H1 (cell line): ENCODE data around the gene RUNX1. TPM values are rescaled to one million over a fixed set of nuclear protein-coding genes. Genes with fewer than 3 reads are reported as not detected.

Source experiments
- ASH2L ChIP-seq: fragments of 200-600, 300-600 bp; sonication (generic); IDR thresholded peaks from one replicate; pipeline ENCODE4 v1.7.1; 2017; ENCODE audit warnings: low read length
- BACH1 ChIP-seq: IDR thresholded peaks from 2 replicates; pipeline ENCODE4 v1.6.1; 2012; ENCODE audit warnings: low read length, improper control_type of control experiment
- CEBPB ChIP-seq: IDR thresholded peaks from 2 replicates; pipeline ENCODE4 v1.6.1; 2012; ENCODE audit warnings: low read depth, low read length
- CTBP2 ChIP-seq: IDR thresholded peaks from 2 replicates; pipeline ENCODE4 v1.7.0; 2011; ENCODE audit warnings: borderline replicate concordance, mild to moderate bottlenecking, moderate library complexity, mixed read lengths, low read length; ENCODE audit not compliant: insufficient read depth, insufficient read length
- EGR1 ChIP-seq: IDR thresholded peaks from 2 replicates; pipeline ENCODE4 v1.6.1; 2011; ENCODE audit warnings: low read depth, low read length, borderline replicate concordance
- EP300 ChIP-seq, 2 experiments: IDR thresholded peaks; 1 replicate in 1 of 2; 2 replicates in 1 of 2; pipeline ENCODE4 v1.6.1; 2011 to 2012; ENCODE audit warnings: low read depth in 2 of 2, low read length in 2 of 2, mild to moderate bottlenecking in 2 of 2, borderline replicate concordance in 1 of 2, inconsistent platforms in 1 of 2, moderate library complexity in 1 of 2
- FOSL1 ChIP-seq: IDR thresholded peaks from 2 replicates; pipeline ENCODE4 v1.6.1; 2011; ENCODE audit warnings: mild to moderate bottlenecking, low read depth, low read length, moderate library complexity; ENCODE audit not compliant: insufficient read depth
- GABPA ChIP-seq: IDR thresholded peaks from 2 replicates; pipeline ENCODE4 v1.6.1; 2011; ENCODE audit warnings: mild to moderate bottlenecking, low read length, moderate library complexity, borderline replicate concordance; ENCODE audit not compliant: insufficient read depth
- HDAC6 ChIP-seq: IDR thresholded peaks from one replicate; pipeline ENCODE4 v1.7.1; 2012; ENCODE audit warnings: low read depth, mild to moderate bottlenecking, inconsistent platforms, low read length, moderate library complexity
- JUND ChIP-seq: IDR thresholded peaks from 2 replicates; pipeline ENCODE4 v1.6.1; 2011; ENCODE audit warnings: mild to moderate bottlenecking, improper control_type of control experiment, low read length
- MAFK ChIP-seq: IDR thresholded peaks from 2 replicates; pipeline ENCODE4 v1.6.1; 2012; ENCODE audit warnings: low read depth, mild to moderate bottlenecking, improper control_type of control experiment, low read length
- PHF8 ChIP-seq: fragments of 200-600 bp; sonication (generic); conservative IDR thresholded peaks from 2 replicates; pipeline ENCODE4 v1.7.1; 2012; ENCODE audit warnings: low read depth, mild to moderate bottlenecking, inconsistent platforms, low read length, moderate library complexity
- POLR2A ChIP-seq, 2 experiments: IDR thresholded peaks; 1 replicate in 1 of 2; 2 replicates in 1 of 2; pipeline ENCODE4 v1.6.1; 2011; ENCODE audit warnings: low read depth in 2 of 2, low read length in 2 of 2, mild to moderate bottlenecking in 2 of 2; ENCODE audit errors: control extremely low read depth in 1 of 2
- POLR2AphosphoS5 ChIP-seq: IDR thresholded peaks from 2 replicates; pipeline ENCODE4 v1.6.1; 2011; ENCODE audit warnings: low read depth, low read length
- POU5F1 ChIP-seq: IDR thresholded peaks from 2 replicates; pipeline ENCODE4 v1.6.1; 2011; ENCODE audit warnings: low read depth, mild to moderate bottlenecking, low read length, moderate library complexity
- RXRA ChIP-seq: IDR thresholded peaks from 2 replicates; pipeline ENCODE4 v1.6.1; 2011; ENCODE audit warnings: low read depth, mild to moderate bottlenecking, low read length, moderate library complexity; ENCODE audit not compliant: insufficient read depth
- SAP30 ChIP-seq: fragments of 300-600 bp; sonication (generic); IDR thresholded peaks from 2 replicates; pipeline ENCODE4 v1.7.1; 2012; ENCODE audit warnings: low read length, moderate library complexity, mild to moderate bottlenecking, inconsistent platforms; ENCODE audit not compliant: insufficient read depth, insufficient replicate concordance
- SIN3A ChIP-seq, 2 experiments: IDR thresholded peaks in 1 of 2; conservative IDR thresholded peaks in 1 of 2; 2 replicates each; pipeline ENCODE4 v1.6.1; 2011 to 2012; ENCODE audit warnings: low read length in 2 of 2, improper control_type of control experiment in 1 of 2, low read depth in 1 of 2, mild to moderate bottlenecking in 1 of 2
- SIRT6 ChIP-seq: IDR thresholded peaks from one replicate; pipeline ENCODE4 v1.7.1; 2012; ENCODE audit warnings: low read length, inconsistent platforms
- SUZ12 ChIP-seq: fragments of 200-600 bp; sonication (generic); IDR thresholded peaks from 2 replicates; pipeline ENCODE4 v1.6.1; 2012; ENCODE audit warnings: mild to moderate bottlenecking, inconsistent platforms, low read length, moderate library complexity, mixed read lengths
- TCF12 ChIP-seq: IDR thresholded peaks from 2 replicates; pipeline ENCODE4 v1.6.1; 2011; ENCODE audit warnings: low read depth, mild to moderate bottlenecking, low read length
- YY1 ChIP-seq: IDR thresholded peaks from 2 replicates; pipeline ENCODE4 v1.6.1; 2011; ENCODE audit warnings: low read depth, mild to moderate bottlenecking, low read length
- polyA plus RNA-seq, 7 experiments: library from polyadenylated mRNA; depleted of rRNA in 3 of 7; stranded (reverse) in 5 of 7; unstranded in 2 of 7; fragments of >200 nt in 5 of 7; fragments of 200-250 nt in 2 of 7; gene quantifications; 1 replicate in 5 of 7; 2 replicates in 1 of 7; 4 replicates in 1 of 7; pipeline versions ENCODE4 v1.2.1 to v1.2.3, GENCODE V29; 2011 to 2013; ENCODE audit warnings: missing spikeins in 2 of 7, mixed read lengths in 2 of 7
- total RNA-seq: library from RNA; stranded (reverse); fragmentation: NEBNext Ultra II Directional; extraction: Animal tissue kit (Norgen Biotek cat#: 25700); gene quantifications from 2 replicates; pipeline ENCODE4 v1.2.1, GENCODE V29; 2021
- TF ChIP-seq, protein P1 (sequence below): IDR thresholded peaks from 2 replicates; pipeline ENCODE4 v1.6.1; 2011; ENCODE audit warnings: low read depth, mild to moderate bottlenecking, low read length; ENCODE audit not compliant: insufficient read depth
- TF ChIP-seq, protein P2 (sequence below): IDR thresholded peaks from 2 replicates; pipeline ENCODE4 v1.6.1; 2012; ENCODE audit warnings: inconsistent platforms

The RUNX1 gene
- total and polyA plus RNA-seq, 2 of the 8 experiments (the other 6 are each of a cell fraction or from before 2014, with no cell fraction given), result 0.20 to 0.60 TPM

DNA sequence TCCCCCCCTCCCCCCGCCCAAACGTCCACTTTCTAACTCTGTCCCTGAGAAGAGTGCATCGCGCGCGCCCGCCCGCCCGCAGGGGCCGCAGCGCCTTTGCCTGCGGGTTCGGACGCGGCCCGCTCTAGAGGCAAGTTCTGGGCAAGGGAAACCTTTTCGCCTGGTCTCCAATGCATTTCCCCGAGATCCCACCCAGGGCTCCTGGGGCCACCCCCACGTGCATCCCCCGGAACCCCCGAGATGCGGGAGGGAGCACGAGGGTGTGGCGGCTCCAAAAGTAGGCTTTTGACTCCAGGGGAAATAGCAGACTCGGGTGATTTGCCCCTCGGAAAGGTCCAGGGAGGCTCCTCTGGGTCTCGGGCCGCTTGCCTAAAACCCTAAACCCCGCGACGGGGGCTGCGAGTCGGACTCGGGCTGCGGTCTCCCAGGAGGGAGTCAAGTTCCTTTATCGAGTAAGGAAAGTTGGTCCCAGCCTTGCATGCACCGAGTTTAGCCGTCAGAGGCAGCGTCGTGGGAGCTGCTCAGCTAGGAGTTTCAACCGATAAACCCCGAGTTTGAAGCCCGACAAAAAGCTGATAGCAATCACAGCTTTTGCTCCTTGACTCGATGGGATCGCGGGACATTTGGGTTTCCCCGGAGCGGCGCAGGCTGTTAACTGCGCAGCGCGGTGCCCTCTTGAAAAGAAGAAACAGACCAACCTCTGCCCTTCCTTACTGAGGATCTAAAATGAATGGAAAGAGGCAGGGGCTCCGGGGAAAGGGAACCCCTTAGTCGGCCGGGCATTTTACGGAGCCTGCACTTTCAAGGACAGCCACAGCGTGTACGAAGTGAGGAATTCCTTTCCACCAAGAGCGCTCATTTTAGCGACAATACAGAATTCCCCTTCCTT lies 158.1 kb downstream of the RUNX1 start (continued):
- TF ChIP-seq CTBP2, result no peak
- TF ChIP-seq MAFK, result no peak
- TF ChIP-seq, protein P1, sequence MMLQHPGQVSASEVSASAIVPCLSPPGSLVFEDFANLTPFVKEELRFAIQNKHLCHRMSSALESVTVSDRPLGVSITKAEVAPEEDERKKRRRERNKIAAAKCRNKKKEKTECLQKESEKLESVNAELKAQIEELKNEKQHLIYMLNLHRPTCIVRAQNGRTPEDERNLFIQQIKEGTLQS, result no peak
- TF ChIP-seq, protein P2, sequence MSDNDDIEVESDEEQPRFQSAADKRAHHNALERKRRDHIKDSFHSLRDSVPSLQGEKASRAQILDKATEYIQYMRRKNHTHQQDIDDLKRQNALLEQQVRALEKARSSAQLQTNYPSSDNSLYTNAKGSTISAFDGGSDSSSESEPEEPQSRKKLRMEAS, result no peak
- TF ChIP-seq EP300 (IDR thresholded peaks at IDR 0.05; ENCODE audit: borderline replicate concordance in 1 of 2, low read depth in 2 of 2, low read length in 2 of 2), result no peak
- TF ChIP-seq RXRA, result no peak
- no peak for TF ChIP-seq PHF8
- peak; percentile 39 for TF ChIP-seq ASH2L
- peak; percentile 94 for TF ChIP-seq SUZ12
- TF ChIP-seq FOSL1, result no peak
- TF ChIP-seq YY1, result 0 out of 2 replicates have a peak, but pooled peaks have one; percentile 15
- no peak for TF ChIP-seq SIN3A (conservative IDR thresholded peaks at IDR 0.05 in 1 of 2, IDR thresholded peaks at IDR 0.05 in 1 of 2; ENCODE audit: low read depth in 1 of 2, low read length in 2 of 2)
- TF ChIP-seq CEBPB, result no peak
- TF ChIP-seq SAP30, result no peak
- TF ChIP-seq TCF12, result no peak
- no peak for TF ChIP-seq POLR2A (IDR thresholded peaks at IDR 0.05; ENCODE audit: control extremely low read depth in 1 of 2, low read depth in 2 of 2, low read length in 2 of 2)
- no peak for TF ChIP-seq JUND
- TF ChIP-seq POLR2AphosphoS5, result no peak
- no peak for TF ChIP-seq SIRT6
- TF ChIP-seq BACH1, result no peak
- TF ChIP-seq GABPA, result no peak
- TF ChIP-seq POU5F1, result no peak
- TF ChIP-seq HDAC6, result no peak
- no peak for TF ChIP-seq EGR1
